Activated T-helper 17 cell treated with anti-CD3 and anti-CD28 coated beads, Interleukin-2, amount 50 U/mL, for 72 hours (primary cell): ENCODE measurements around the gene CYB5R3. TPM values are rescaled to one million over a fixed set of nuclear protein-coding genes. Genes with fewer than 3 reads are reported as not detected.
"Not testable (repeated sequence)": the region's sequence is repeated elsewhere in the genome, so short reads cannot be mapped to it uniquely, and the experiment has no call there.

Experiments
- ATAC-seq: fragments of 150-1000 bp; cut with Tn5 transposase; replicated peaks from 2 replicates; pipeline ENCODE4 v1.10.0; 2021; ENCODE audit warnings: mild to moderate bottlenecking, moderate library complexity
- H3K27ac Mint-ChIP-seq: one replicate; pipeline ENCODE4 v1.8.0; 2022; ENCODE audit warnings: mixed read lengths
- H3K27me3 Mint-ChIP-seq: one replicate; pipeline ENCODE4 v1.8.0; 2022; ENCODE audit warnings: mixed read lengths
- H3K36me3 Mint-ChIP-seq: one replicate; pipeline ENCODE4 v1.8.0; 2022; ENCODE audit warnings: low read depth, mild to moderate bottlenecking, mixed read lengths
- H3K4me1 Mint-ChIP-seq: one replicate; pipeline ENCODE4 v1.8.0; 2022; ENCODE audit warnings: mixed read lengths
- H3K4me3 Mint-ChIP-seq: one replicate; pipeline ENCODE4 v1.8.0; 2022; ENCODE audit warnings: mild to moderate bottlenecking, mixed read lengths
- H3K9me3 Mint-ChIP-seq: one replicate; pipeline ENCODE4 v1.8.0; 2022; ENCODE audit warnings: mixed read lengths
- total RNA-seq, 2 donors: library from RNA; stranded (reverse); gene quantifications; one replicate each; pipeline ENCODE4 v1.2.3, GENCODE V29; 2022

The CYB5R3 gene
- total RNA-seq, 2 donors from 2014 or later = 55.5 to 86.1 TPM

GRCh38 chr22:42614312-42615091 is 34.7 kb downstream of the CYB5R3 start, which contains the start of gene POLDIP3:
POLDIP3 (minus strand) TSS chr22:42614883; CDS start chr22:42614857, 26 bp downstream.
- peaks cover 58% of the 10 kb centered on the region for H3K36me3 Mint-ChIP-seq
- H3K4me3 Mint-ChIP-seq = peak within 1 kb of the TSS; percentile 92
- peak; percentile 80 for ATAC-seq
- H3K27me3 Mint-ChIP-seq = no peaks in the 10 kb centered on the region
- H3K4me1 Mint-ChIP-seq = peaks cover 24% of the 10 kb centered on the region
- no peaks in the 10 kb centered on the region for H3K9me3 Mint-ChIP-seq
- peak within 1 kb of the TSS; percentile 100 for H3K27ac Mint-ChIP-seq

- ATAC-seq = no peak
- Mint-ChIP-seq H3K27ac (peak overlapping the region; percentile 100), H3K9me3 (no peaks in the 10 kb centered on the region), H3K27me3 (no peaks in the 10 kb centered on the region), H3K36me3 (peaks cover 63% of the 10 kb centered on the region), H3K4me1 (peaks cover 24% of the 10 kb centered on the region), H3K4me3 (peak overlapping the region; percentile 92)
These were observed 35.3 kb downstream of the CYB5R3 start for GRCh38 chr22:42613872-42614301.

GRCh38 chr22:42612336-42612735 is 36.9 kb downstream of the CYB5R3 start:
- H3K27ac Mint-ChIP-seq = peak overlapping the region; percentile 100
- H3K36me3 Mint-ChIP-seq = peaks cover 76% of the 10 kb centered on the region
- peak overlapping the region; percentile 92 for H3K4me3 Mint-ChIP-seq

GRCh38 chr22:42611051-42611450 is 38.1 kb downstream of the CYB5R3 start:
- ATAC-seq = no peak
- no peaks in the 10 kb centered on the region for H3K27me3 Mint-ChIP-seq
- no peaks in the 10 kb centered on the region for H3K9me3 Mint-ChIP-seq
- peaks cover 89% of the 10 kb centered on the region for H3K36me3 Mint-ChIP-seq
- no peak overlapping the region for H3K27ac Mint-ChIP-seq
- peak overlapping the region; percentile 14 for H3K4me3 Mint-ChIP-seq
- H3K4me1 Mint-ChIP-seq = peaks cover 28% of the 10 kb centered on the region

More at GRCh38 chr22:42612336-42612735, 36.9 kb downstream of the CYB5R3 start:
- no peaks in the 10 kb centered on the region for H3K9me3 Mint-ChIP-seq
- H3K27me3 Mint-ChIP-seq = no peaks in the 10 kb centered on the region
- no peak for ATAC-seq
- H3K4me1 Mint-ChIP-seq = peaks cover 28% of the 10 kb centered on the region

GRCh38 chr22:42610186-42610585 is 39.0 kb downstream of the CYB5R3 start:
- ATAC-seq = no peak
- no peaks in the 10 kb centered on the region for H3K9me3 Mint-ChIP-seq
- no peaks in the 10 kb centered on the region for H3K27me3 Mint-ChIP-seq
- H3K4me1 Mint-ChIP-seq = peaks cover 24% of the 10 kb centered on the region
- peaks cover 92% of the 10 kb centered on the region for H3K36me3 Mint-ChIP-seq
- H3K27ac Mint-ChIP-seq = peak overlapping the region; percentile 71
- H3K4me3 Mint-ChIP-seq = peak overlapping the region; percentile 14

- Mint-ChIP-seq H3K27ac (peak overlapping the region; percentile 71), H3K4me3 (peak overlapping the region; percentile 13), H3K4me1 (peaks cover 22% of the 10 kb centered on the region), H3K27me3 (no peaks in the 10 kb centered on the region), H3K36me3 (peaks cover 83% of the 10 kb centered on the region), H3K9me3 (no peaks in the 10 kb centered on the region)
- peak; percentile 76 for ATAC-seq
These were observed 40.3 kb downstream of the CYB5R3 start for GRCh38 chr22:42608823-42609361.

GRCh38 chr22:42608136-42608822 is 40.9 kb downstream of the CYB5R3 start:
- H3K9me3 Mint-ChIP-seq = no peaks in the 10 kb centered on the region
- H3K27me3 Mint-ChIP-seq = no peaks in the 10 kb centered on the region
- H3K4me1 Mint-ChIP-seq = peaks cover 25% of the 10 kb centered on the region
- ATAC-seq = no peak
- H3K27ac Mint-ChIP-seq = no peak overlapping the region
- H3K4me3 Mint-ChIP-seq = peak overlapping the region; percentile 13
- H3K36me3 Mint-ChIP-seq = peaks cover 81% of the 10 kb centered on the region

DNA sequence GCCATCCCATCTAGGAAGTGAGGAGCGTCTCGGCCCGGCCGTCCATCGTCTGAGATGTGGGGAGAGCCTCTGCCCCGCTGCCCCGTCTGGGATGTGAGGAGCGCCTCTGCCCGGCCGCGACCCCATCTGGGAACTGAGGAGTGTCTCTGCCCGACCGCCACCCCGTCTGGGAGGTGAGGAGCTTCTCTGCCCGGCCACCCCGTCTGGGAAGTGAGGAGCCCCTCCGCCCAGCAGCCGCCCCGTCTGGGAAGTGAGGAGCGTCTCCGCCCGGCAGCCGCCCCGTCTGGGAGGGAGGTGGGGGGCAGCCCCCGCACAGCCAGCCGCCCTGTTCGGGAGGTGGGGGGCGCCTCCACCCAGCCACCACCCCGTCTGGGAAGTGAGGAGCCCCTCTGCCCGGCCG is 41.6 kb downstream of the CYB5R3 start:
- H3K27ac Mint-ChIP-seq, H3K27me3 Mint-ChIP-seq, ATAC-seq, H3K4me3 Mint-ChIP-seq, H3K9me3 Mint-ChIP-seq: not testable (repeated sequence)
- Mint-ChIP-seq H3K4me1 (peaks cover 23% of the 10 kb centered on the region), H3K36me3 (peaks cover 81% of the 10 kb centered on the region)

- Mint-ChIP-seq H3K36me3 (peaks cover 81% of the 10 kb centered on the region), H3K9me3 (no peaks in the 10 kb centered on the region), H3K27ac (peak overlapping the region; percentile 49), H3K4me3 (no peak overlapping the region), H3K4me1 (peaks cover 16% of the 10 kb centered on the region), H3K27me3 (no peaks in the 10 kb centered on the region)
- ATAC-seq = no peak
These were observed 44.8 kb downstream of the CYB5R3 start for GRCh38 chr22:42604403-42604802.

GRCh38 chr22:42603427-42603826 is 45.8 kb downstream of the CYB5R3 start:
- Mint-ChIP-seq H3K27me3 (no peaks in the 10 kb centered on the region), H3K36me3 (peaks cover 83% of the 10 kb centered on the region), H3K27ac (peak overlapping the region; percentile 49), H3K9me3 (no peaks in the 10 kb centered on the region), H3K4me3 (no peak overlapping the region), H3K4me1 (peaks cover 11% of the 10 kb centered on the region)
- no peak for ATAC-seq

- H3K27ac Mint-ChIP-seq = peak overlapping the region; percentile 49
- ATAC-seq = no peak
These were observed 46.7 kb downstream of the CYB5R3 start for GRCh38 chr22:42602470-42602869.

DNA sequence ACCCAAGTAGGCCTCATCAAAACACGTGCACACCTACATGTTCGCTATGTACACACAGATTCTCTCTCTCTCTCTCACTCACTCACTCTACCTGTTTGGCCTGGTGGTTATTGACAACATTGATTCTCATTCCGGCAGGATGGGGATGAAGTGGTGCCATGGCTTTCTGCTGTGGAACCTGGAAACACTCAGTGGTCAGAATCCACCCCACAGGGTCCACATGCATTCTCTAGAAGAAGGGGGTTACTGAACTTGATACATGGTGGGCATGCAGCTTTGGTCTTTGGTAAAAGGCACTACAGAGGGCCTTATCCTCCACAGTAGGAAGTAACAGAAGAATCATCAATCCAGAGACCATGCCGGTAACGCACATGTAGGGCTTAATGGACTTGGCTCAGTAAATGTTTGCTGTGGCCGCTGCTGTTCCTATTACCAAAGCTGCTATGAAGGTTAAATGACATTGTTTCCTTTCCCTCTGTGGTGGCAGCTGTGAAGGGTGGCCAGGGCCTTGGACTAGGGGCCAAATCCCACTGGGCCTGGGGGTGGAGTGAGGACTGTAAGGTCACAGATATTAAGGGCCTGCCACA is 47.2 kb downstream of the CYB5R3 start:
- H3K36me3 Mint-ChIP-seq = peaks cover 85% of the 10 kb centered on the region
- peak overlapping the region; percentile 63 for H3K27ac Mint-ChIP-seq
- H3K4me1 Mint-ChIP-seq = peaks cover 11% of the 10 kb centered on the region
- no peaks in the 10 kb centered on the region for H3K9me3 Mint-ChIP-seq
- no peaks in the 10 kb centered on the region for H3K27me3 Mint-ChIP-seq
- no peak for ATAC-seq
- no peak overlapping the region for H3K4me3 Mint-ChIP-seq

More at GRCh38 chr22:42602470-42602869, 46.7 kb downstream of the CYB5R3 start:
- Mint-ChIP-seq H3K9me3 (no peaks in the 10 kb centered on the region), H3K4me1 (peaks cover 11% of the 10 kb centered on the region), H3K27me3 (no peaks in the 10 kb centered on the region), H3K36me3 (peaks cover 85% of the 10 kb centered on the region), H3K4me3 (no peak overlapping the region)

GRCh38 chr22:42596863-42597530 is 52.2 kb downstream of the CYB5R3 start:
- no peak for ATAC-seq
- Mint-ChIP-seq H3K27ac (no peak overlapping the region), H3K9me3 (no peaks in the 10 kb centered on the region)

GRCh38 chr22:42596336-42596735 is 52.9 kb downstream of the CYB5R3 start:
- Mint-ChIP-seq H3K36me3 (peaks cover 99% of the 10 kb centered on the region), H3K9me3 (no peaks in the 10 kb centered on the region), H3K27me3 (no peaks in the 10 kb centered on the region), H3K4me1 (no peaks in the 10 kb centered on the region), H3K27ac (no peak overlapping the region), H3K4me3 (no peak overlapping the region)
- no peak for ATAC-seq

More at GRCh38 chr22:42596863-42597530, 52.2 kb downstream of the CYB5R3 start:
- Mint-ChIP-seq H3K27me3 (no peaks in the 10 kb centered on the region), H3K4me1 (peaks cover 4% of the 10 kb centered on the region), H3K36me3 (peaks cover 99% of the 10 kb centered on the region), H3K4me3 (no peak overlapping the region)
